ENCODE measurements around the gene MCF2. TPM values are rescaled to one million over a fixed set of nuclear protein-coding genes. Genes with fewer than 3 reads are reported as not detected.

Gene MCF2
- total and polyA plus RNA-seq, 2 of the 13 experiments (the other 11 are each of a cell fraction or from before 2014, with no cell fraction given), result 0.07 TPM; not detected in 1

GRCh38 chrX:139750390-139750789, 42.4 kb upstream of the MCF2 start:
- no peak overlapping the region for H3K27ac ChIP-seq (ENCODE audit: extremely low read length, insufficient read depth, low read length)
- intact Hi-C loops (cut with micrococcal nuclease; ENCODE audit: unreplicated experiment), result no loop called here
- peaks cover 9% of the 10 kb centered on the region; the same call in 1 of the 2 replicates for H3K9me3 ChIP-seq (ENCODE audit: low read length)
- DNase-seq (ENCODE audit: low spot score), result no peak
- ChIA-PET POLR2A (no interaction called here), CTCF (ENCODE audit: low intra/inter-chr PET ratio, low total read pairs) (no interaction called here)
- no peaks in the 10 kb centered on the region; a peak in 1 of 5 replicates for H3K36me3 ChIP-seq (replicated peaks in 1 of 2; ENCODE audit: control insufficient read depth in 1 of 2, insufficient read depth in 2 of 2, low read length in 2 of 2)
- H3K9ac ChIP-seq (ENCODE audit: insufficient read depth, low read depth, low read length), result no peak overlapping the region
- H3K4me3 ChIP-seq (replicated peaks in 1 of 3; ENCODE audit: insufficient read depth in 1 of 3, low read depth in 2 of 3, low read length in 3 of 3), result no peak overlapping the region
- H4K20me1 ChIP-seq (ENCODE audit: insufficient read depth, low read length), result no peaks in the 10 kb centered on the region
- no peaks in the 10 kb centered on the region for H3K27me3 ChIP-seq (ENCODE audit: control insufficient read depth in 1 of 2, insufficient read depth in 2 of 2, low read length in 2 of 2)
- in situ Hi-C loops (cut with HindIII; ENCODE audit: extremely low pct_ligation_motif_present, low pct_unique_long_range_greater_than_20kb), result no loop called here
- H3K79me2 ChIP-seq (ENCODE audit: insufficient read depth, low read length), result no peaks in the 10 kb centered on the region
- no TSS peak for BruUV-seq (replicated peaks)
- H3K4me1 ChIP-seq (ENCODE audit: insufficient read depth, low read length), result no peaks in the 10 kb centered on the region
- no peak overlapping the region for H3K4me2 ChIP-seq (ENCODE audit: low read depth, low read length)
- no peak for FAIRE-seq
- no peak overlapping the region for H2AFZ ChIP-seq (ENCODE audit: low read length)
- no peak for ATAC-seq
- TF ChIP-seq BCL3 (CRISPR knock-in tag; IDR thresholded peaks at IDR 0.05) (no peak), SNAPC4 (CRISPR knock-in tag; IDR thresholded peaks at IDR 0.05) (no peak), EED (CRISPR knock-in tag; IDR thresholded peaks at IDR 0.05) (no peak), IRF1 (CRISPR knock-in tag; IDR thresholded peaks at IDR 0.05; ENCODE audit: low read depth) (no peak), ZNF629 (CRISPR knock-in tag; conservative IDR thresholded peaks at IDR 0.05) (no peak), YEATS4 (CRISPR knock-in tag; IDR thresholded peaks at IDR 0.05; ENCODE audit: borderline replicate concordance) (no peak), KAT7 (CRISPR knock-in tag; IDR thresholded peaks at IDR 0.05; ENCODE audit: borderline replicate concordance) (no peak), ZNF672 (CRISPR knock-in tag; IDR thresholded peaks at IDR 0.05) (no peak), KDM1A (CRISPR knock-in tag; IDR thresholded peaks at IDR 0.05) (no peak), ZEB1 (IDR thresholded peaks at IDR 0.05; ENCODE audit: insufficient replicate concordance, low read depth) (no peak), HES4 (CRISPR knock-in tag; IDR thresholded peaks at IDR 0.05; ENCODE audit: borderline replicate concordance) (no peak), ZNF777 (CRISPR knock-in tag; IDR thresholded peaks at IDR 0.05) (no peak), SNRNP70 (IDR thresholded peaks at IDR 0.05; ENCODE audit: low read depth, low read length) (no peak), ZBTB7B (CRISPR knock-in tag; IDR thresholded peaks at IDR 0.05) (no peak), ZNF678 (CRISPR knock-in tag; IDR thresholded peaks at IDR 0.05) (no peak), STAT6 (CRISPR knock-in tag; IDR thresholded peaks at IDR 0.05; ENCODE audit: borderline replicate concordance) (no peak), PHF20 (CRISPR knock-in tag; IDR thresholded peaks at IDR 0.05) (no peak)

All from HepG2 (cell line).